Endometrial microvascular endothelial cells (primary cell): ENCODE measurements around the gene AOPEP. TPM values are rescaled to one million over a fixed set of nuclear protein-coding genes. Genes with fewer than 3 reads are reported as not detected.

Source experiments
- in situ Hi-C: cut with HindIII; loops from 2 replicates; pipeline ENCODE4 v1.10.0; 2017; ENCODE audit warnings: low sequenced_read_pairs, low pct_unique_long_range_greater_than_20kb; ENCODE audit errors: inconsistent ontology term
- total RNA-seq: library from RNA; depleted of rRNA; stranded (reverse); fragments of >200 nt; gene quantifications from one replicate; pipeline ENCODE4 v1.2.3, GENCODE V29; 2015; ENCODE audit errors: inconsistent ontology term

Gene AOPEP
- total RNA-seq, 1 donor from 2014 or later, result 48.9 TPM

DNA sequence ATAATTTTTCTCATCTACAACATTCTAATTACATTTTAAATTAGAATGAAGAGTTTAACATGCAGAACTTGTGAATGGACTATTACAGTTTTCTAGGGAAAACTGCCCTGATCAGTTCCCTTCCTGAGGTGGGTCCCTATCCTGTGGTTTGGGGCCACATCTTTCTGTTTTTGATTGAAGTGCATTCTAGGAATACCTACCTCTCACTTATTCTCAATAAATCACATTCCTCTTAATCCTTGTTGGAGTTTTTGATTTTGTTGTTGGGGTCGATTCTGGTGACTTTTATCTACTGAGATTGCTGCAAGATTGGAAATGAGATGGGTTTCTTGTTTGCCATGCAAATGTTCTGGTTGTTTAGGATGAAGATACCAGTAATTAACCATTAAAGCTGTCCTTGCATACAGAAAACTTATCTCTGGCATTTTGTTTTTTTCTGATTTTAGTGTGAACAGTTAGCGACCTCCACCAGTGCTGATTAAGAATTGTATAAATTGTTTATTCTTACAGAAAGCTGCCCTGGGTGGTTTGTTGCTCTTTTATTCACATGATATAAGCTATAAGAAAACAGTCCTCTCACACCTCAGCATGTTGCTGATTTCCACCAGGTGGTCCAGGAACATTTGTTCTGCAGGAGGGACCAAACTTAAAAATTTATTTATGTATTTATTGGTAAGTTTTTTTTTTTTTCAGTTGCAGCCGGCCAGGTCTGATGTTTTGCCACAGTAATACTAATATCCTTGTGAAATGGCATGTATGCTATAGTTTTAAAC, 321.1 kb downstream of the AOPEP start:
- in situ Hi-C loops, result no loop called here

DNA sequence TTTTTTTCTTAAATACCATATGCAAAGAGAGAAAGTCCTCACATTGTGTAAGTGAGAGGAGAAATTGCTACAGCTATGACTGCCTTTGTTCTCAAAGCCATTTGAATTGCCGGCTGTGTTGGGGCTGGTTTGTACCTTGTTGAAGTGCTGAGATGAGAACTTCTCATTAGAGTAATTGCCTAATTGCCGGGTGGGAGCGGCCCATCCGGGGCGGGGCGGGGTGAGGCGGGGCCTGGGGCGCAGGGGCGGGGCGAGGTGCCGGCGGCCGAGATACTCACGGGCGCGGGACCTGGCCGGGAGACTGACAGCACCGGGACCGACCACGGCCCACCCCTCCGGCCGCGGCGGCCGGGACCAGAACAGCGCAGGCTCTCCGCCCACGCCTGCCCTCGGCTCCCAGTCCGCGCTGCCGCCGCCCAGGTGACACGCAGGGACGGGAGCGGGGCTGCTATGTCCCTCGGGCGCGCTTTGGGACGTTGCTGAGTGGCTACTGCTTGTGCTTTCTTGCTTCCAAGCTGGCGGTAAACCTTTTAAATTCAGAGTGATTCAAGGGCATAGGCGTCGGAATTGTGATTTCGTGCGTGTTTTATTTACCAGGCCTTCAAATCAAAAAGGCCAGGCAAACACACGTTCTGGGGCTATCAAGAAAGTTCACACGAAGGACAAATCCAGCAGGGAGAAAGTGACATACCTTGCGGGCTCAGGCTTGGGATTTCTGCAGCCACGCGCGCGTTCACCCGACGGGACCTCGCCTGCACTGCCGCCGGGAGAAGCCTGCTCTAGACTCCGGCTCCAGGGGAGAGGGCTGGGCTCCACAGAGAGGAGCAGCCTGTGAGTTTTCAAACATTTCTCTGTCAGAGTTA, 322.0 kb downstream of the AOPEP start:
- in situ Hi-C loops, result no loop called here

DNA sequence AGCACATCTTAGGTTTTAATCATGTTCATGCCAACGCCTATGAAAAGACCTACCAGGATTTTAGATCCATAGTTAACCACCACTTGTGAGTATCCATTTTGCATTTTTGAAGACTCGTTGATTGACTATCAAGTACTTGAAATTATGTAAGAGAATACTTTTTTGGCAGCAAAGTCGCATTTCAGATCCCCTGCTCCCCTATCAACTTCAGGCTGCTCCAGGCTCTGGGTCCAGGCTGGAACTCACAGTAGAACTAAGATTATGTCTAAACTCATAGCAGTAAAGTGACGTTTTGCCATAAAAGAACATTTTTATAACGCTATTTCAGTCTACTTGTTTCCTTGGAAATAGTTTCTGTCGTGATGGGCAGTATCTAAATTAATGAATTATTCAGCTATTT, 323.3 kb downstream of the AOPEP start:
- in situ Hi-C loops, result no loop called here

- in situ Hi-C loops, result no loop called here
Measured at GRCh38 chr9:95053611-95054570, 327.4 kb downstream of the AOPEP start.

DNA sequence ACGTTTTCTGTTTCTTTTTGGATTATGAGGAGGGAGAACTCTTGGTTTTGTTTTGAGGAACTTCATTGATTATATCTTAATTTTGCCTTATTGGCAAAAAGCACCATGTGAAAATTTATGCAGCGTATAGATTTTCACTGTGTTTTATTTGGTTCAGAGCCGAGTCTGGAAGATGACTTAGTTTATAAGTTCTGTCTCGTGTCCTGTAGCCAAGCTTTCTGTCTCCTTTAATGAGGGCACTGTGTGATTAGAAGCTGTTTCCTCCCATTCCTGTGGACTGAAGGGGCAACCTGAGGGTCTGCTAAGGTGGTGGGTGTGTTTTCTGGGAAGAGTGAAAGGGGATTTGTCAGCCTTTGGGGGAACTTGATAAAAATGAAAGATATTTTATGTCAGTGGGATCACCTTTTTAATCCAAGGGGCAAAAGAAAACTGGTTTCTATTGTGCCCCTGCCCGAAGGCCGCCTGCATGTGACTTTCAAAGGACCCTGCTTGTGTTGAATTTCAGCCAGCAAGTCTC, 328.9 kb downstream of the AOPEP start:
- in situ Hi-C loops, result no loop called here

GRCh38 chr9:95055851-95056551, 329.5 kb downstream of the AOPEP start:
- in situ Hi-C loops, result no loop called here

DNA sequence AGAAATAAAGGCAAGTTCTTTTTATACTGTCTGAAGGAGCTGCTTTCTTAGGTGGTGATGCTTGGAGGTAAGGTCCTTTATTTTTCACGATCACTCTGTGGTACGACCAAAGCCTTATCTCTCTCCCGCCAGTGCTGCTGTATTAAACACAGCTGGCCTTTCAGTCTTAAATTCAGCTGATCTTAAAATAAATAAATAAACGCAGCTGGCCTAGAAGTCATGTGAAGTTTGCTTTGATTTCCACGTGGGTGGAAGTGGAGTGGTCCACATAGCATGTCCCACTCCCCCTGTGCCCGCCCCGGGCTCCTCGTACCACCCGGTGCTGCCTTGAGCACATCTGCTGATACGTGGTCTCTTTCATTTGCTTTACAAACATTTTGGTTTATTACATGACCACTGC, 330.6 kb downstream of the AOPEP start:
- in situ Hi-C loops, result no loop called here

DNA sequence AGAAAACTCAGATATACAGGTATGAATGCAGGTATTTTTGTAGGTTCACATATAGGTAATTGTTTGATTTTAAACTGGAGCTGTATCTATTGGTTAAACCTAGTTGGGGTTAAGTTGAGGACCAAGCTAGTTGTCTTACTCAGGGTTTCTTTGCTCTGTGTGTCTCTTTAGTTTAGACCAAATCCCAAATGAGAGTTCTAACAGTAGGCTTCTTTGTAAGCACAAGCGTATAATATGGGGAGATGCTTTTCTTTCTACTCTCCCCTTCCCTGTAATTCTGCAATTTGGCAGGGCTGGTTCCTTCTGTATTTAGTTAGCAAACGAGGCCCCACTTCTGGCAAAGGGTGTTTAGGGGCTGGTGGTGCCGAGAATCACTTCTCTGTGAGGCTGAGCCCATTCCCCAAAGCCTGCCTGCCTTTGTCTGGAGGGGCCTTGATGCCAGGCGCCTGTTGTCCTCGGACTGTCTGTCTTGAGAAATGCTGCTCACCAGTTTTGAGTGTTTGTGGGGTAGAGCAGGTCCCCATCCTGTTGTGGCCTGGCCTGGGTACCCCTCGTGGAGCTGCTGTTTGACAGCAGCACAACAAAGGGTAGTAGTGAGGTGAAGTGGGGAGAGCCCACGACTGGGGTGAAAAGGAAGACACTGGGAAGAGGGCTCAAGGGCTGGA, 331.8 kb downstream of the AOPEP start:
- in situ Hi-C loops, result no loop called here

DNA sequence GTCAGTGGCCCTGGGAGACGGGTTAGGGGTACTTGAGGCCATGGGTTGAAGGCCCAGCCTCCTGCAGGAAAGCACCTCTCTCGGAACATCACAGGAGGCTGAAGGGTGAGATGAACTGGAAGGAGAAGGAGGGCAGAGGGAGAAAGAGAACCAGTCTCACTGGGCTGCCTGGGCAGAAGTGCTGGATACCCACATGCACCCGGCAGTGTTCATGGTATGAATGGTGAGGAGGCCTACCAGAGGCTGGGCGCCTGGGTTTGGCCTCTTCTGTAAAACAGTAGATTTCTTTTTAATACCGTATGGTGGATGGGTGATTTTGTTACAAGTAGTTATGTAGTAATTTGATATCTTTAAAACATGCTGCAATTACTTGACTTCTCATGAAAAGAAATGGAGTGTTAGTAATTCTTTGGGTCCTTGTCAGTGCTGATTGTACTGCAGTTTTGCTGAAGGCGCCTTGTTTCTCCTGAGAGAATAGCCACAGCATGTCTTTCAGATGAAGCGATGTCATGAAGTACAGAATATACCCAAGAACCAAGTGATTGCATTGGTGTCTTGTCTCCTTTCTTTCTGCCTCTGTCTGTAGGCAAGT, 332.4 kb downstream of the AOPEP start:
- in situ Hi-C loops, result no loop called here

DNA sequence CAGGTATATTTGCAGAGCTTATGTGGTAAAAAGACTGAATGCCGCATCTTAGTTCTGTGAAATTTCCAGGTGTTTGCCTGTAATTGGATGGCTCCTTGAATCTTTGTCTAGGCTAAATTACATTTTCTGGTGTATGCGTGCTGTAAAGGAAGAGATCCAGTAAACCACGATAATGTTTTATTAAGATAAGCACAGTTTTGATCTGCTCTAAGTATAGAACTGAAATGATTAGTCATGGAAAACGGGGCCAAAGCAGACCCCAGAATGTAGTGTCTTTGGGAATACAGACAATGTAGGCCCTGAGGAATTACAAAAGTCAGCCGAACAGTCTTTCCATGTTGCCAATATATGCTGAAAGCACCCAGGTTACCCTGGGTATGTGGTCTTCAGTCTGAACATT, 333.7 kb downstream of the AOPEP start:
- in situ Hi-C loops, result no loop called here

DNA sequence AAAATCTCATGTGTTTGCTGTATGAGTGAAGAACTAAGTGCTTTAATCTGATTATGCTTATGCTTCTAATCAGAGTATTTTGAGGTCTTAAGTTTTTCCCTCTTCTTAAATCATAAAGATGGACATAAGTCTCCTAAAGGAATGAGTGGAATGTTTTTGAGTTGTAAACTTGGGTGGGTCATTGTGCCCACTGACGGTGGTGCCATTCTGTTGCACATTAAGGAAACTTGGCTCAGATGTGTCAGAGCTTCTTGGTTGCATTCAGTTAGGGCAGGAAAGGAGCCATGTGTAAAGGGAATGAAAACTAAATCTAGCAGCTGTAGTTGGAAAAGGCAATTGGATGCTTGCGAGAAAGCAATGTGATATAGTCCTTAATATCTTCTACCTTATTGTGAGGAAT, 334.4 kb downstream of the AOPEP start:
- in situ Hi-C loops, result no loop called here

GRCh38 chr9:95061916-95062595, 335.6 kb downstream of the AOPEP start:
- in situ Hi-C loops, result no loop called here

- in situ Hi-C loops, result no loop called here
Measured at GRCh38 chr9:95062596-95063065, 336.1 kb downstream of the AOPEP start.

GRCh38 chr9:95063300-95063699, 336.8 kb downstream of the AOPEP start:
- in situ Hi-C loops, result no loop called here

DNA sequence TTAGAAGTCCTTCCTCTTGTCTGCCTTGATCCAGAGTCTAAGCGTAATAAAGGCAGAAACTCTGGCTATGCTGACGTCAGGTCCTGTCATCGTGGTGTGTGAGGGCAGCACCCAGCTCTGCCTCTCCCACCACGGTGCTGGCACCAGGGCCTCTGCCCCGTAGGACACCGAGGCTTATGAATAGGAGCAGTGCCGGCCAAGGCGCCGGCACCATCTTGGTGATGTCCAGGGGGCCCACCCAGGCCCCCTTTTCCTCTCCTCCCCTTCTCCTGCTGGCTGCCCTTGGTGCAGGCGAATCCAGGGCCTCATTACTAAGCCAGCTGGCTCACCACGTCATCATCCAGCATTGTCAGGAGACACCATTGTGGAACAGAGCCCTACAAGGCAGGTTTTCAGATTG, 338.7 kb downstream of the AOPEP start:
- in situ Hi-C loops, result no loop called here

- in situ Hi-C loops, result no loop called here
Measured at GRCh38 chr9:95067057-95067456, 340.6 kb downstream of the AOPEP start.

GRCh38 chr9:95067897-95068296, 341.4 kb downstream of the AOPEP start:
- in situ Hi-C loops, result no loop called here
